Lower lobe of right lung (tissue), 2 donors: Measurements from ENCODE around the gene TPCN2. TPM values are rescaled to one million over a fixed set of nuclear protein-coding genes. Genes with fewer than 3 reads are reported as not detected.

Experiments used
- ATAC-seq, 2 donors: fragments of 200-7000 bp; cut with Tn5 transposase; one replicate each; pipeline ENCODE4 v1.9.1; 2020 to 2022; ENCODE audit warnings: mild to moderate bottlenecking in 2 of 2, moderate library complexity in 2 of 2
- DNase-seq: peaks from one replicate; pipeline ENCODE4 v3.0.0-alpha.2; 2020
- H3K27ac ChIP-seq: fragments of 200-600 bp; one replicate; pipeline ENCODE4 v1.8.0; 2022
- H3K27me3 ChIP-seq: fragments of 200-600 bp; one replicate; pipeline ENCODE4 v1.8.0; 2022; ENCODE audit warnings: low read depth
- H3K36me3 ChIP-seq: fragments of 200-600 bp; one replicate; pipeline ENCODE4 v1.8.0; 2022; ENCODE audit warnings: mild to moderate bottlenecking
- H3K4me1 ChIP-seq: fragments of 200-600 bp; one replicate; pipeline ENCODE4 v1.8.0; 2022
- H3K4me3 ChIP-seq: fragments of 200-600 bp; one replicate; pipeline ENCODE4 v1.8.0; 2022; ENCODE audit warnings: mild to moderate bottlenecking
- H3K9me3 ChIP-seq: fragments of 200-600 bp; one replicate; pipeline ENCODE4 v1.8.0; 2022
- CTCF ChIP-seq: fragments of 200-600 bp; IDR thresholded peaks from one replicate; pipeline ENCODE4 v1.8.0; 2022; ENCODE audit warnings: antibody characterized with exemption, mild to moderate bottlenecking
- intact Hi-C: fragments of 100-400 bp; cut with DNase I; formaldehyde crosslinking; loops from one replicate; pipeline ENCODE4 v1.11.0; 2022
- total RNA-seq: library from RNA; stranded (reverse); fragmentation: NEBNext Ultra II Directional; extraction: Animal tissue kit (Norgen Biotek cat#: 25700); gene quantifications from one replicate; pipeline ENCODE4 v1.2.1, GENCODE V29; 2021
- donor health status: DM: no; HTN: yes; CAD: no; lungs with severe emphysema.

The TPCN2 gene
- total RNA-seq, 1 donor from 2014 or later, result 18.2 TPM

- ATAC-seq (no peak), DNase-seq (no peak)
- Histone ChIP-seq H3K9me3 (no peaks in the 10 kb centered on the region), H3K4me1 (no peaks in the 10 kb centered on the region), H3K27ac (no peak overlapping the region), H3K36me3 (peaks cover 44% of the 10 kb centered on the region), H3K27me3 (no peaks in the 10 kb centered on the region), H3K4me3 (no peak overlapping the region)
- no peak for TF ChIP-seq CTCF
- intact Hi-C loops, result no loop called here
Observed at GRCh38 chr11:69064394-69064957, 15.7 kb downstream of the TPCN2 start.

GRCh38 chr11:69065147-69065710, 16.5 kb downstream of the TPCN2 start:
- Histone ChIP-seq H3K4me3 (no peak overlapping the region), H3K27me3 (no peaks in the 10 kb centered on the region), H3K9me3 (no peaks in the 10 kb centered on the region), H3K27ac (no peak overlapping the region), H3K36me3 (peaks cover 38% of the 10 kb centered on the region), H3K4me1 (no peaks in the 10 kb centered on the region)
- no peak for DNase-seq
- no peak for ATAC-seq
- intact Hi-C loops, result no loop called here
- TF ChIP-seq CTCF, result no peak

GRCh38 chr11:69066122-69067112, 17.7 kb downstream of the TPCN2 start:
- H3K9me3 ChIP-seq, result no peaks in the 10 kb centered on the region
- peaks cover 37% of the 10 kb centered on the region for H3K36me3 ChIP-seq
- intact Hi-C loops, result no loop called here
- H3K4me3 ChIP-seq, result no peak overlapping the region
- no peak for TF ChIP-seq CTCF
- H3K27ac ChIP-seq, result no peak overlapping the region
- DNase-seq, result no peak
- no peaks in the 10 kb centered on the region for H3K27me3 ChIP-seq
- H3K4me1 ChIP-seq, result no peaks in the 10 kb centered on the region
- peak in 1 of 2 donors; percentile 26 for ATAC-seq

- peaks cover 45% of the 10 kb centered on the region for H3K36me3 ChIP-seq
- H3K4me1 ChIP-seq, result no peaks in the 10 kb centered on the region
- H3K27ac ChIP-seq, result no peak overlapping the region
- no peak overlapping the region for H3K4me3 ChIP-seq
- H3K27me3 ChIP-seq, result no peaks in the 10 kb centered on the region
- TF ChIP-seq CTCF, result no peak
- intact Hi-C loops, result no loop called here
- H3K9me3 ChIP-seq, result no peaks in the 10 kb centered on the region
- ATAC-seq, result no peak
- no peak for DNase-seq
Observed at GRCh38 chr11:69067200-69067599, 18.5 kb downstream of the TPCN2 start.

GRCh38 chr11:69071086-69071800, 22.5 kb downstream of the TPCN2 start:
- Histone ChIP-seq H3K9me3 (no peaks in the 10 kb centered on the region), H3K27me3 (no peaks in the 10 kb centered on the region), H3K4me1 (no peaks in the 10 kb centered on the region), H3K4me3 (no peak overlapping the region), H3K27ac (no peak overlapping the region), H3K36me3 (peaks cover 42% of the 10 kb centered on the region)
- intact Hi-C loops, result no loop called here
- ATAC-seq (no peak), DNase-seq (no peak)
- TF ChIP-seq CTCF, result no peak
